NCI-H69 (cell line): ENCODE results near the gene POU6F1.
A peak's percentile ranks its signal among the peaks of the same experiment; 100 is the strongest.

ENCODE experiments used
- DNase-seq: peaks from one replicate; lab custom pipeline; 2025; lab: John Stamatoyannopoulos, UW

POU6F1 gene

GRCh38 chr12:51197736-51198567 lies 19.9 kb downstream of the POU6F1 start:
- no peak for DNase-seq

DNA sequence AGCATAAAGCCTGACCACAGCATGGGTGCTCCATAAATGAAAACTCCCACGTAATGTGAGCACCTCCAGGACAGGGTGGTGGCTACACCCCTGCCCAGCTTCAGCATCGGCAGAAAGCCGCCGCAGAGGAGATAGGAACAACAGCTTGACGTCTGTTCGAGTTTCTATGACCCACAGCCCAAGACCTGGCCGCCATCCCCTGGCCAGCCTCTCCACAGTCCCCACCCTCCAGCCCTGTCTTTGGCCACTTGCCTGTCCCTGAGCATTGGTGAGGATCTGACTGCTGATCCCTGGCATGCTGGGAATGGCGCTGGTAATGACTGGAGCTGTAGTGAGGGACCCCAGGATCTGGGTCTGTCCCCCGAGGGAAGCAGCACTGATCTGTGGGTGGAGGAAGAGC lies 21.3 kb downstream of the POU6F1 start:
- DNase-seq = no peak

GRCh38 chr12:51195841-51196240 lies 22.0 kb downstream of the POU6F1 start:
- no peak for DNase-seq

DNA sequence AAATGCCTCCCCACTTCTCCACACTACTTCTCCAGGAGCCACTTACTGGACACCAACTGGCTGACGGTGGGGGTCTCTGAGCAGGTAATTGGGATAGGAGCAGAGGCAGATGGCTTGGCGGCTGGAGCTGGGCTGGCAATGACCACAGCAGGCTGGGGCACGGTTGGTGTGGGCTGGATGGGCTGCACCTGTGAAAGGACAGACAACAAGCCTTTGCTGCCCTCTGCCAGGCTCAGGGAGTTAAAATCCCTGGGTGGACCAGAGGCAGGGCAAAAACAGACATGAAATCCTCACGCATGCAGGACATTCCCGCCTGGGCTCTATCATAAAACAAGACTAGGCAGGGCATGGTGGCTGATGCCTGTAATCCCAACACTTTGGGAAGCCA lies 25.6 kb downstream of the POU6F1 start:
- DNase-seq = peak; percentile 11

GRCh38 chr12:51191516-51192283 lies 26.2 kb downstream of the POU6F1 start:
- no peak for DNase-seq

DNA sequence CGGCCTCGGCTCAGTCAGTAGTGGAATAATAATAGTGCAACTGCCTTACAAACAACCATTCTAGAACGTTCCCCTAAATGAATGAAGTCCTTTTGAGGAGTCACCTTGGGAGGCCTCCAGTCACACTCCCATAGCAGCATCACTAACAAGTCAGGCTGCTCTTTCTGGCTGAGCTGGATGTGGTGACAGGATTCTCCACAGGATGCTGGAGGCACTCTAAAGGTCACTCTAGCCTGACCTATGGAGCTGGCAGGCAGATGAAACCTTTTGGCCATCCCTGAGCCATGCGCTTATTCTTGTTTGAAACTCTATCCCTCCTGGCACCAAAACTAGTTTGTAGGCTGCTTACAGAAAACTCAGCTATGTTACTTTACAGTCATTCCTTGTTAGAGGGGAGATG lies 27.0 kb downstream of the POU6F1 start:
- DNase-seq = no peak

- DNase-seq = no peak
Measured at GRCh38 chr12:51189790-51190355, 28.0 kb downstream of the POU6F1 start.

DNA sequence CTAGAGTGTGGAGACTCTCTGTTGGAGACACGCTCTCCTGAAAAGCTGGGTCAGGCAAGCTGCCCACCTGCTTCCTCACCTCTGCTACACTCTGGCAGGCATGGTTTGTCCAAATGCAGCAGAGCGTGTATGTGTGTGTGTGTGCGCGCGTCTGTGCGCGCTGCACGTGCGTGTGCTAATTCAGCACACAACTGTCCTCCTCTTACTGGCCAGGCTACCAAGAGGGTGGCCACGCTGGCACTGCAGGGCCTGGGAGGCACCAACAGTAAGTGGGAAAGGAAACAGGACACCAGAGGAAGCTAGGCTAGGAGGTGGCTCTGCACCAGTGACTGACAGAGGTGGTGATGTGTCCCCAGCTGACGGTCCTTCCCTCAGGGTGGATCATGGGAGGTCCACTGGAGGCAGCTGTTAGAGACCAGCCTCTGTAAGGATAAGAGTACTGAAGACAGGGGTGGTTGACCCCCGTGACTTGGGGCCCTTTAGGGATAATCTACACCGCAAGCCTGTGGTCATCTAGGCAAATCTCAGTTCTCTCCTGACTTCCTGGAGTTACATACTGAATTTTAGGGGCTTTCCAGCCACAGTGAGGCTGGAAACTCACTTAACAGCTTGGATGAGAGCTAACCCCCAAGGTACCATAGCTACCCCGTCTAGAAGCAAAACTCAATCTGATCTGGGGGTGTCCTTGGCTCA lies 29.4 kb downstream of the POU6F1 start:
- DNase-seq = peak; percentile 46

- peak; percentile 89 for DNase-seq
Measured at GRCh38 chr12:51187370-51187987, 30.4 kb downstream of the POU6F1 start.

- peak; percentile 32 for DNase-seq
Measured at GRCh38 chr12:51186465-51187085, 31.3 kb downstream of the POU6F1 start.

DNA sequence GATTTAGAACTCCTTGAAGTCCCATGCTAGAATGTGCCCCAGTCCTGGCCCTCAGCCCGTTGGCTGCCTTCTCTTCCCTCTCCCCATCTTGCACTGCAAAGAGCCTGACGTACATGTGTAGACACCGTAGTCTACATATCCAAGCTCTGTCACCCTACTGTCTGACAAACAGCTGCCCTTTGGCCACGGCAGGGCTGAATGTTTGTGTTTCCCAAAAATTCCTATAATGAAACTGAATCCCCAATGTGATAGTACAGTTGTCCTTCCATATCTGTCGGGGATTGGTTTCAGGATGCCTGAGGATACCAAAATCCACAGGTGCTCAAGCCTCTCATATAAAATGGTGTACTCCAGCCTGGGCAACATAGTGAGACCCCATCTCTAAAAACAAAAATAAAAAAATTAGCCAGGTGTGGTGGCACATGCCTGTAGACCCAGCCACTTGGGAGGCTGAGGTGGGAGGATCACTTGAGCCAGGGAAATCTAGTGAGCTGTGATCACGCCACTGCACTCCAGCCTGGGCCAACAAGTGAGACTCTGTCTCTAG lies 32.6 kb downstream of the POU6F1 start:
- DNase-seq = no peak

GRCh38 chr12:51183816-51184215 lies 34.0 kb downstream of the POU6F1 start:
- DNase-seq = peak; percentile 96

DNA sequence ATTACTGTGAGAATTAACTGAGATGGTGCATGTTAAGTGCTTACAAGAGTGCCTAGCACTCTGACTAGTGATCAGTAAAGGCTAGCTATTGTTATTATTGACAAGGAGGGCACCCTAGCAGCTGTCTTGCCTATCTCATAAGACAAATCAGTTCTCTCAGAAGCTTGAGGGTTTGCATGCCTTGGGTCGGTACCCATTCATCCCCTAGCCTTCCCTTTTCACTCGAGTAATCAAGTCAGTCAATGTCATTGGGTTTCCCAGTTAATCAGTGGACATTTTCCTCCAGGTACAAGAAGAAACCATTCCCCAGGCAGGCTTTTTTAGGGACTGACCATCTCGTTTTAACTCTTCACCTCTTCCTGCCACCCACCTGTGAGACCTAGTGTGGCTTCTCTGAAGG lies 34.5 kb downstream of the POU6F1 start:
- DNase-seq = no peak

- DNase-seq = no peak
Measured at GRCh38 chr12:51181558-51181957, 36.3 kb downstream of the POU6F1 start.

DNA sequence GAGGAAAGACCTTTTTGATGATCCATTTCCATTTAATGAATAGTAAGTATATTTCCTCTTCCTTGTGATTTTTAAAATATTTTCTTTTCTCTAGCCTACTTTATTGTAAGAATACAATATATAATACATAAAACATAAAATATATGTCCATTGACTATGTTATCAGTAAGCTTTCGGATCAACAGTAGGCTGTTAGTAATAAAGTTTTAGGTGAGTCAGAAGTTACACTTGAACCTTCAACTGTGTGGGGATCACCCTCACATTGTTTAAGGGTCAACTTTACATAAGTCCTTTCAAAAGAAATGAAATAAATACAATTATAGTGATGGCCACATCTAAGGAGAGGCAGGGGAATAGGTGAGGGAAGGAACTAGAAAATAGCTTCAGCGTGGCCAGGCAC lies 40.0 kb downstream of the POU6F1 start:
- no peak for DNase-seq

DNA sequence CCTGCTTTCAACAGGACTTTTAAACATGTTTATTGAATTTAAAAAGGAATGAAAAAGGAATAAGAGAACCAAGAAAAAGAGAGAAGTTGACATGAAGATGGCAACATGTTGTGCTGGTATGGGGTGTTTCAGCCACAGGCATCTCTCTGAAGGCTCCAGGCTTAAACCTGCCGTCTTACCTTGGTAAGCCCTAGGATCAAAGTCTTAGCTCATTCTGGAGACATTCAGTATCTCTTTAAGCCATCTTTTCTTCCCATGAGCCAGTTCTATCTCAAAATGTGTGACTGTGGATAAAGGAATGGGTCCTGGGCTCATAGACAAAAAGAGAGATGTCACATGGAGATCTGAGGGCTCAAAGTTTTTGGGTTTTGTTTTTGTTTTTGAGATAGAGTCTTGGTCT lies 43.4 kb downstream of the POU6F1 start:
- no peak for DNase-seq

DNA sequence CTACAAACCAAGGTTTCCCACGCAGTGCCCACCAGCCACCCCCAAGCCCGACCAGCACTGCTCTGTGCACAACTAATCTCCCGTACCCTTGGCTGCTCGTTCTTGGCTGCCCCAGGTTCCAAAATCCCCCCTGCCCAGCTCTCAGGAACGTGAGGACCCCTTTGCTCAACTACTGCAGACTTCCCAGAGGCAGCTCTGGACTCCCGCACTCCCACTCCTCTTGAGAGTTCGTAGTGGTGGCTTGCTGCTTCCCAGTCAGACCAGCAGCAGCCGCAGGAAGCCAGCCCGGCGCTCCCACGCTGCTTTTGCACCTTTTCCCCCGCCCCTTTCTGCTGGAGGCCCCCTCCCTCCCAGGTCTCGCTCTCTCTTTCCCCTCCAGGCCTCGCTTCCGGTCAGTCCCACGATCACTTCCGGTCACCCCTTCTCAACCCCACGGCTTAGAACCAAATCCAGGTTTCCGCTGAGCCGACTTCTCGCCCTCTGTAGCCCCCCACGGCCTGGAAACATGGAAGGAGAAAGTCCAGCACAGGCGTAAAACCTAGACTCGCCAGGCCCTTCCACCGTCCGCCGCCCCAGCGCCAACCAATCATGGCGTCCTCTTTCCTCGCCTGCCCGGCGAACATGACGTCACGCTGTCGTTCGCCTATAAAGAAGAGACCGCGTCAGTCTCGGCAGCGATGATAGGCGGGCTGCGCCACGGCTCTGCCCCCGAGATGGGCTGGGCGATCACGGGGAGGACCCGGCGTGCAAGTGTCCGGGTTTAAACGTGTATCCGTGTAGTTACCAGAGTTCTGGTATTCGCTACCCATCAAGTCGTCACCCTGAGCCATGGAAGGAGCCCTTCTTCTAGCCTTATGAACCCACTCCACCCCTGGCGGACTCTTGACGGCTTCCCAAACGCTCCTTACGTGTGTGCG lies 45.1 kb downstream of the POU6F1 start, which contains the start of gene TFCP2:
Gene TFCP2, minus strand, starts transcription at position 621 of the 917 bp plus-strand sequence. CDS start 713 bp downstream, outside the sequence.
- DNase-seq = peak; percentile 99

DNA sequence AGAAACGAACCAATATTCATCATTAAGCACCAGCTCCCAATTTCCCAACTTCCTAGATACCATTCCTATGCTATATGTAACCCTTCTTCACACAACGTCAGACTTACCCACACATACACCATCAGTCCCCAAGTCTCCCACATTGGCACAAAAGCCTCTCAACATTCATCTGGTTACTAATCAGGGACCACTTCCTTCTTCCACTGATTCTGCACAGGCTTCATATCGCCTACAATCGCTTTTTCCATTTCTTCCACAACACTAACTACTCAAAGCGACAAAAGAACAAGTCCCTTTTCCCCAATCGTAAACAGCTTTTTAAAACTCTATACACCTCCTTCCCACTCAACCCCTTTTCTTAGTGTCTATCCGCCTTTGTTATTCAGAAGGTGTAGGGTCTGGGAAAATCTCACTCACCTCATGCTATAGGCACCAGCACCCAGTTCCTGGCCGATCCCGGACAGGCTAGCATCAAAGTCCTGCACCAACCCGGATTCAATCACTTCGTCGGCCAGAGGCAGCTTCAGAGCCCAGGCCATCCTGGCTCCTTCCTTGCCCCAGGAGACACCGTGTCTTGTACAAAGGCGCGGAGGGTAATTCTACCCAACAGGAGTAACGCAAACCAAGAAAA lies 45.9 kb downstream of the POU6F1 start:
- DNase-seq = peak; percentile 63

DNA sequence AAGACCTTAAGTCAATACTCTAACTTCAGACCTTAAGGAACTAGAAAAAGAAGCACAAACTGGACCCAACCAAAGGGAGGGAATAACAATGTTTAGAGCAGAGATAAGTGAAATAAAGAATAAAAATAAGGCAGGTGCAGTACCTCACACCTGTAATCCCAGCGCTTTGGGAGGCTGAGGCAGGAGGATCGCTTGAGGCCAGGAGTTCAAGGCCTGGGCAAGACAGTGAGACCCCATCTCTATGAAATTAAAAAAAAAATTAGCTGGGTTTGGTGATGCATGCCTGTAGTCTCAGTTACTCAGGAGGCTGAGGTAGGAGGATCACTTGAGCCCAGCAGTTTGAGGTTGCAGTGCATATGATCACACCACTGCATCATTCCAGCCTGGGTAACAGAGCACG lies 54.1 kb downstream of the POU6F1 start:
- DNase-seq = no peak
